ENCODE measurements around the gene BMPER. TPM values are rescaled to one million over a fixed set of nuclear protein-coding genes. Genes with fewer than 3 reads are reported as not detected.

The BMPER gene
- total RNA-seq, 1 experiment from 2014 or later: 6.7 TPM

DNA sequence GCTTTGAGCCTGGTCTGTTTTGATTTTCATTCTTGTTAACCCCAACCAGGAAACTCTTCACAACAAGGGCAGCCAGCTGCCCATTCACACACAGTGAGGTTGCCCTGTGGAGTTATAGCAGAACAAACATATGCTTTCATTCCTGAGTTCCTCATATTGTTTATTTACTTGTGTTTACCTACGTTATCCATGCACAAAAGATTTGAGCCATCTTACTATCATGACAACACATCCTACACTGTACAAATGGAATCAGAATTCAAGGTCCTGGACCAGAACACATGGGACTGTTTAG, 21.7 kb upstream of the BMPER start:
- intact Hi-C loops (cut with micrococcal nuclease; ENCODE audit: unreplicated experiment): no loop called here
- H3K4me1 ChIP-seq (ENCODE audit: insufficient read depth, low read length, poor library complexity, severe bottlenecking): no peaks in the 10 kb centered on the region

DNA sequence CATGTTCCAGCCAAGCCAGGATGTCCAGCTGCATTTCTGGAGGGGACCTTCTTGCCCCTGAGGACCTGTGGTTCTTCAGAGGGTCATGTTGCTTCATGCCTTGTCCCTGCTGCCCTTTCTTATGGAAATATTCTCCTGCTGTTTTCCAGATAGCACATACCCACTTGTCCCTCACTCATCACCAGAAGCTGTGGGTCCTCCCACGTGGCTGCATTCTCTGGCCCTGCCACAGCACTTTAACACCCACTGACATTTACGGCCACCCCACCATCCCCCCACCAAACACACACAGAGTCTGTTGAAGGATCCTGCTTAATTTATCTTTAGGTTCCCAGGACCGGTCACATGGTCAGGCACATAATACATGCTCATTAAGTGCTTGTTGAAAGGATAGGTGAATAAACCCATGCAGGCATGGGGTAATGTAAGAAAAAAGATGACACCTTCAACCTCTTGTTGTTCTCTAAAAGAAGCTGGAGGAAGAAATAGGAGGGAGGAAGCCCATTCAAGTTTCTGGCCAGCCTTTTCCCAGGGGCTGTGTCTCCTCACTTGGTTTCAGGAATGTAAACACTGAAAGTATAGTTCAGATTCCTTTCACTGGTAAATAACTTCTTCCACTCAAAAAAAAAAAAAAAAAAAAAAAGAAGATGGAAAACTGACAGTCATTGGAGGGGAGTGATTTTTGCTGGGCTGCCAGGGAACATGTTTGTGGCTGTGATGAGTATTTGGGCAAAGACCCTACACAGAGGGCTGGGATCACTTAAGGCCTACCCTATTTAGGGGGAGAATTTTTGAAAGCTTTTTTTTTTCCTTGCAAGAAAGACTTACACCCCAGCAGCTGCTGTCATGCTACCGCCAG, 19.8 kb upstream of the BMPER start:
- no peaks in the 10 kb centered on the region for H3K4me1 ChIP-seq (ENCODE audit: insufficient read depth, low read length, poor library complexity, severe bottlenecking)
- no peaks in the 10 kb centered on the region for H3K27me3 ChIP-seq (replicated peaks; ENCODE audit: insufficient read depth, low read depth, low read length, poor library complexity)
- TF ChIP-seq CTCF (conservative IDR thresholded peaks at IDR 0.05; ENCODE audit: low read depth, low read length): no peak
- TF ChIP-seq EZH2 (IDR thresholded peaks at IDR 0.05; ENCODE audit: borderline replicate concordance, low read depth, low read length, poor library complexity, severe bottlenecking): no peak
- no peak overlapping the region for H3K4me3 ChIP-seq (ENCODE audit: low read depth, low read length, poor library complexity, severe bottlenecking)
- no peaks in the 10 kb centered on the region for H3K36me3 ChIP-seq (ENCODE audit: insufficient read depth, low read length, poor library complexity, severe bottlenecking)
- no TSS peak for BruUV-seq (replicated peaks)
- ChIA-PET POLR2A (ENCODE audit: low non-redundant PET) (no interaction called here), CTCF (interaction anchor here (0.7 kb wide), 1 partner anchor 24 kb away, joined by 3 read pairs; no protein-coding TSS in a partner anchor)
- DNase-seq (ENCODE audit: low spot score): no peak
- intact Hi-C loops (cut with micrococcal nuclease; ENCODE audit: unreplicated experiment): no loop called here
- no peaks in the 10 kb centered on the region for H3K9me3 ChIP-seq (ENCODE audit: low read depth, low read length, poor library complexity, severe bottlenecking)
- no peak overlapping the region for H3K27ac ChIP-seq (ENCODE audit: low read depth, low read length, poor library complexity, severe bottlenecking)

More for the DNA sequence above, 21.7 kb upstream of the BMPER start:
- no peak for TF ChIP-seq CTCF (conservative IDR thresholded peaks at IDR 0.05; ENCODE audit: low read depth, low read length)
- TF ChIP-seq EZH2 (IDR thresholded peaks at IDR 0.05; ENCODE audit: borderline replicate concordance, low read depth, low read length, poor library complexity, severe bottlenecking): no peak
- Histone ChIP-seq H3K9me3 (ENCODE audit: low read depth, low read length, poor library complexity, severe bottlenecking) (no peaks in the 10 kb centered on the region), H3K36me3 (ENCODE audit: insufficient read depth, low read length, poor library complexity, severe bottlenecking) (no peaks in the 10 kb centered on the region), H3K4me3 (ENCODE audit: low read depth, low read length, poor library complexity, severe bottlenecking) (no peak overlapping the region), H3K27ac (ENCODE audit: low read depth, low read length, poor library complexity, severe bottlenecking) (no peak overlapping the region), H3K27me3 (replicated peaks; ENCODE audit: insufficient read depth, low read depth, low read length, poor library complexity) (no peaks in the 10 kb centered on the region)
- BruUV-seq (replicated peaks): no TSS peak
- DNase-seq (ENCODE audit: low spot score): no peak
- CTCF ChIA-PET: no interaction called here
- POLR2A ChIA-PET (ENCODE audit: low non-redundant PET): no interaction called here

DNA sequence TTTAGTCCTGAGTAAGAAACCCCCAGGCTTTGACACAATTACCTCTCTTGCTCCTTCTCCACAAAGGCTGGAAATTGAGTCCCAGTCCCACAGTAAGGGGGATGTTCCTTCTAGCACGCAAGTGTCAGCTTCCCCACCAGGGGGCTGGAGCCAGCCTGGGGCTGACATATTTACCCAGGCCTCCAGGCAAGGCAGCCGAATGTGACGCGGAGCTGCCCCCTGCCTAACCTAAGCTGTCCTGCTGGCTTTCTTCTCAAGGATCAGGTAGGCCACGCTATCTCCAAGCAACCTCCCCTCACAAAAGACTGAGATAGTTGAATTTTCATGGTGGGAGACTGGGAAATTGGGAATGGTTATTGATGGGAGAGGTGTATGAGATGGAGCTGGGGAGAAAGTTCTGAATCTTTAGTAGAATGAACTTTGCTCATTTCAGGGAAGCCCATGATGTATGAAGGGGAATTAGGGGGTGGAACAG, 19.2 kb upstream of the BMPER start:
- H3K27ac ChIP-seq (ENCODE audit: low read depth, low read length, poor library complexity, severe bottlenecking): no peak overlapping the region
- no peaks in the 10 kb centered on the region for H3K4me1 ChIP-seq (ENCODE audit: insufficient read depth, low read length, poor library complexity, severe bottlenecking)
- H3K36me3 ChIP-seq (ENCODE audit: insufficient read depth, low read length, poor library complexity, severe bottlenecking): no peaks in the 10 kb centered on the region
- DNase-seq (ENCODE audit: low spot score): peak; percentile 66
- no peaks in the 10 kb centered on the region for H3K9me3 ChIP-seq (ENCODE audit: low read depth, low read length, poor library complexity, severe bottlenecking)
- no TSS peak for BruUV-seq (replicated peaks)
- H3K4me3 ChIP-seq (ENCODE audit: low read depth, low read length, poor library complexity, severe bottlenecking): no peak overlapping the region
- intact Hi-C loops (cut with micrococcal nuclease; ENCODE audit: unreplicated experiment): no loop called here
- no peaks in the 10 kb centered on the region for H3K27me3 ChIP-seq (replicated peaks; ENCODE audit: insufficient read depth, low read depth, low read length, poor library complexity)
- TF ChIP-seq CTCF (conservative IDR thresholded peaks at IDR 0.05; ENCODE audit: low read depth, low read length) (peak; percentile 65), EZH2 (IDR thresholded peaks at IDR 0.05; ENCODE audit: borderline replicate concordance, low read depth, low read length, poor library complexity, severe bottlenecking) (no peak)
- CTCF ChIA-PET: interaction anchor here (0.7 kb wide), 2 partner anchors 23 to 46 kb away, joined by 3 read pairs; no protein-coding TSS in a partner anchor
- POLR2A ChIA-PET (ENCODE audit: low non-redundant PET): no interaction called here
